ENCODE measurements around the gene ACAN.

ACAN gene

DNA sequence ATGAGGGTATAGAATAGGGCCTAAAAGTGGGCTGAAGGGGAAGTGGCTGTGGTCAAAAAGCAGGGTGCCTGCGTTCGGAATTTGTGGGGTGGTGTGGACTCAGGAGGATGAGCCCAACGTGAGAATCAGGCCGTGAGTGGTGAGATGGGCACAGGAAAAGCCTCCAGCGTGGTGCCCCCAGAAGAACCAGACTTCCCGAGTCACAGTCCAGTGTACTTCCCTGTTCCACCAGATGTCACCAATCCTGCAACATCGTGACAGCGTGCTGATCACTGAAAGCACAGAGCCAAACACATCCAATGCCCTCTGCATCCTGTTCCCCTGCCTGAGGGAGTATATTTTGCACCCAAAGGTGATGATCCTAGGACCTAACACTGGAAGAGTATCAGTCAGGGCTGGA, 20.8 kb upstream of the ACAN start:
- Histone ChIP-seq H3K27me3 (replicated peaks; ENCODE audit: control insufficient read depth, insufficient read depth, low read length) (no peaks in the 10 kb centered on the region; the same call in 1 of the 2 replicates), H3K4me3 (replicated peaks; ENCODE audit: low read depth, low read length) (no peak overlapping the region), H3K36me3 (ENCODE audit: control insufficient read depth, insufficient read depth, low read length) (no peaks in the 10 kb centered on the region)
- no peak for DNase-seq (ENCODE audit: extremely low read depth, insufficient read length)
- TF ChIP-seq, protein P1, sequence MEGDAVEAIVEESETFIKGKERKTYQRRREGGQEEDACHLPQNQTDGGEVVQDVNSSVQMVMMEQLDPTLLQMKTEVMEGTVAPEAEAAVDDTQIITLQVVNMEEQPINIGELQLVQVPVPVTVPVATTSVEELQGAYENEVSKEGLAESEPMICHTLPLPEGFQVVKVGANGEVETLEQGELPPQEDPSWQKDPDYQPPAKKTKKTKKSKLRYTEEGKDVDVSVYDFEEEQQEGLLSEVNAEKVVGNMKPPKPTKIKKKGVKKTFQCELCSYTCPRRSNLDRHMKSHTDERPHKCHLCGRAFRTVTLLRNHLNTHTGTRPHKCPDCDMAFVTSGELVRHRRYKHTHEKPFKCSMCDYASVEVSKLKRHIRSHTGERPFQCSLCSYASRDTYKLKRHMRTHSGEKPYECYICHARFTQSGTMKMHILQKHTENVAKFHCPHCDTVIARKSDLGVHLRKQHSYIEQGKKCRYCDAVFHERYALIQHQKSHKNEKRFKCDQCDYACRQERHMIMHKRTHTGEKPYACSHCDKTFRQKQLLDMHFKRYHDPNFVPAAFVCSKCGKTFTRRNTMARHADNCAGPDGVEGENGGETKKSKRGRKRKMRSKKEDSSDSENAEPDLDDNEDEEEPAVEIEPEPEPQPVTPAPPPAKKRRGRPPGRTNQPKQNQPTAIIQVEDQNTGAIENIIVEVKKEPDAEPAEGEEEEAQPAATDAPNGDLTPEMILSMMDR (IDR thresholded peaks at IDR 0.05; ENCODE audit: insufficient read depth, low read length, poor library complexity, severe bottlenecking): no peak

DNA sequence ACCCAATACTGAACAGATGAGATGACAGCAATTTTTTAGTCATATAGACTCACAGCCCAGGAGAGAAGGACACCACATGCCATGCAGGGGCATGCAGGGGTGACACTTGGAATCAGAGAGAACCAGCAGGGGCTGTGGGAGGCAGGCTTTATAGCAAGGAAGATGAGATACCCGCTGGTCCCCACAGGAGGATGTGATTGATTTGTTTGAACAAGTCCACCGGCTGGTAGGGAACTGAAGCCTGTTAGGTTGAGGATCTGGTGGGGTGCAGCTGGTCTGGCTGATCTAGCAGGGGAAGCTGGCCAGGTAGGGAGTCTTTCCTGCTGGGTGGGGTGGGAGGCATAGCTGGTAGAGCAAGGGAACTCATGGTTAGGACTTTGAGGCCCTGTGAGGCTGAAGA, 18.0 kb upstream of the ACAN start:
- DNase-seq (ENCODE audit: extremely low read depth, insufficient read length): no peak
- H3K27me3 ChIP-seq (replicated peaks; ENCODE audit: control insufficient read depth, insufficient read depth, low read length): peaks cover 2% of the 10 kb centered on the region; the same call in 1 of the 2 replicates
- no peak overlapping the region for H3K4me3 ChIP-seq (replicated peaks; ENCODE audit: low read depth, low read length)
- no peaks in the 10 kb centered on the region for H3K36me3 ChIP-seq (ENCODE audit: control insufficient read depth, insufficient read depth, low read length)
- TF ChIP-seq, protein P1 (IDR thresholded peaks at IDR 0.05; ENCODE audit: insufficient read depth, low read length, poor library complexity, severe bottlenecking): no peak

DNA sequence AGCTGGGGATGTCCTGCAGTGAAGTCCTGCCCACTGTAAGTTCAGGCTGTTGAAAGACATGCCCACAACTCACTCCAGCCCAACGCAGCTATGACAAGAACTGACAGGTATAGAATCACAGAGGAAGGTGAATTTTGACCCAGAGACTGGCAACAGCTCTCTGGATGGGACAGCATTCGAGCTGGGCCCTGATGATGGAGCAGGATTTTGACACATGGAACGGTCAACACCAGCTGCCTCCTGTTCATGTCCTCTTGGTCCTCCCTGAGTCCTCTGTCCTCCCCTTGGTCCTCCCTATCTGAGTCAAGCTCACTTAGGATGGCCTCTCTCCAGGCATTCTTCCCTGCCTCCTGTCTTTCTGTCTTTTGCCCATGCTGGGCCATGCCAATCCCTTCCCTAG, 15.2 kb upstream of the ACAN start:
- TF ChIP-seq, protein P1 (IDR thresholded peaks at IDR 0.05; ENCODE audit: insufficient read depth, low read length, poor library complexity, severe bottlenecking): no peak
- H3K36me3 ChIP-seq (ENCODE audit: control insufficient read depth, insufficient read depth, low read length): no peaks in the 10 kb centered on the region
- peaks cover 2% of the 10 kb centered on the region for H3K27me3 ChIP-seq (replicated peaks; ENCODE audit: control insufficient read depth, insufficient read depth, low read length)
- DNase-seq (ENCODE audit: extremely low read depth, insufficient read length): no peak
- no peak overlapping the region for H3K4me3 ChIP-seq (replicated peaks; ENCODE audit: low read depth, low read length)

DNA sequence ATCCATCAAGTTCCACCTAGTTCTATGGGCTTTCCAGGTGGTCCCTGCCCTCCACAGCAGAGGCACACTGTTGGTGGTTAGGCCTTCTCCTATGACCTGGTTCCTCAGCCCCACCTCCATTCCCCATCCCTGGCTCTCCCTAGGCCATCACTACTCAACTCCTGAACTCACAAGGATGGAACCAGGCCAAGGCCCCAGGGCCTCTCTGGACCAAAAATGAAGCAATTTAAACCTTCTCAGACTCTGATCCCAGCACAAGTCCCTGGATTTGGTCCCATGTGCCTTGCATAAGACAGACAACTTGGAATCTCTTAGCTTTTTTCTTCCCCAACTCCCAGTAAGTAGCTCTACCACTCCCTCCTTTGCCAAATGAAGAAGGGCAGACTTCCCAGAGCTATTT, 14.4 kb upstream of the ACAN start:
- TF ChIP-seq, protein P1 (IDR thresholded peaks at IDR 0.05; ENCODE audit: insufficient read depth, low read length, poor library complexity, severe bottlenecking): no peak
- H3K4me3 ChIP-seq (replicated peaks; ENCODE audit: low read depth, low read length): no peak overlapping the region
- no peaks in the 10 kb centered on the region for H3K36me3 ChIP-seq (ENCODE audit: control insufficient read depth, insufficient read depth, low read length)
- DNase-seq (ENCODE audit: extremely low read depth, insufficient read length): no peak
- peaks cover 2% of the 10 kb centered on the region for H3K27me3 ChIP-seq (replicated peaks; ENCODE audit: control insufficient read depth, insufficient read depth, low read length)

DNA sequence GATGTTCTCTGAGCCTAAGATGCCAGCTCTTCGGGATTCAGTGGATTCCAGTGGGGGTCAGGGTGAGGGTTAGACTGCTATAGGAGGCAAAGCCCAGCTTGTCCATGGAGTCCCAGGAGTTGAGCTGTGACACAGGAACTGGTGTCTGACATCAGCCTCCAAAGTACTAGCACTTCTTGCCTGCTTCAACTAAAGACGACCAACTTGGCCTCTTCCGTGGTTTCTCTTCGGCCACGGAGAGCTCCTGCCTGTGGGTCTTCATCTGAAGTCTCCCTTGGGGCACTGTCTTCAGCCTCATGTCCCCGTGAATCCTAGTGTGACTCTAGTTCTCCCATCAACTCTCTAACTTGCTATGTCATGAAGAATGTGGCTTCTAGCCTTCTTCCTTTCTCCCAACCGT, 12.8 kb upstream of the ACAN start:
- H3K4me3 ChIP-seq (replicated peaks; ENCODE audit: low read depth, low read length): no peak overlapping the region
- TF ChIP-seq, protein P1 (IDR thresholded peaks at IDR 0.05; ENCODE audit: insufficient read depth, low read length, poor library complexity, severe bottlenecking): no peak

DNA sequence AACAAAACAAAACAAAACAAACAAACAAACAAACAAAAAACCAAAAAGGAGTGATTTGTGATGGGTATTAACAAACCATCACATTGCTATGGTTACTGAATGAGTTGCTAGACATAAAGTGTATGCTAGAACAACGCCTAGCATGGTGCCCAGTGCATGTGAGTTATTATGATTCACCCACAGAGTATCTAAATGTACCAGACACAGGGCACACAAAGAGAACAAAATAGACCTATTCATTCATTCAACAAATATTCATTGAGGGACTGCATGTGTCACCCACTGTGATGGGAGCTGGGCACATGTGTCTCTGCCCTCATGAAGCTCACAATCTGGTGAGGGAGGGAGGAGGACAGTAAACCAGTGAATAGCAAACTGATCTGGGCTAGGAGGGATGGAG, 11.6 kb upstream of the ACAN start:
- Histone ChIP-seq H3K4me3 (replicated peaks; ENCODE audit: low read depth, low read length) (no peak overlapping the region), H3K36me3 (ENCODE audit: control insufficient read depth, insufficient read depth, low read length) (no peaks in the 10 kb centered on the region), H3K27me3 (replicated peaks; ENCODE audit: control insufficient read depth, insufficient read depth, low read length) (peaks cover 2% of the 10 kb centered on the region)
- TF ChIP-seq, protein P1 (IDR thresholded peaks at IDR 0.05; ENCODE audit: insufficient read depth, low read length, poor library complexity, severe bottlenecking): no peak
- no peak for DNase-seq (ENCODE audit: extremely low read depth, insufficient read length)

More for the DNA sequence above, 12.8 kb upstream of the ACAN start:
- DNase-seq (ENCODE audit: extremely low read depth, insufficient read length): no peak
- Histone ChIP-seq H3K36me3 (ENCODE audit: control insufficient read depth, insufficient read depth, low read length) (no peaks in the 10 kb centered on the region), H3K27me3 (replicated peaks; ENCODE audit: control insufficient read depth, insufficient read depth, low read length) (peaks cover 2% of the 10 kb centered on the region)

Measured in GM06990 (cell line).